NCI-H345 (cell line): ENCODE measurements around the gene CAMKMT.

Source experiments
- DNase-seq: peaks from one replicate; lab custom pipeline; 2025; lab: John Stamatoyannopoulos, UW

CAMKMT gene

GRCh38 chr2:44801841-44802776, 440.4 kb downstream of the CAMKMT start:
- DNase-seq = no peak

- no peak for DNase-seq
Measured at GRCh38 chr2:44802777-44803424, 441.2 kb downstream of the CAMKMT start.

- no peak for DNase-seq
Measured at GRCh38 chr2:44804406-44805265, 442.9 kb downstream of the CAMKMT start.

- no peak for DNase-seq
Measured at GRCh38 chr2:44805401-44806235, 443.9 kb downstream of the CAMKMT start.

- DNase-seq = no peak
Measured at GRCh38 chr2:44807201-44808025, 445.7 kb downstream of the CAMKMT start.

- no peak for DNase-seq
Measured at GRCh38 chr2:44810892-44811530, 449.3 kb downstream of the CAMKMT start.

- no peak for DNase-seq
Measured at GRCh38 chr2:44813165-44813564, 451.4 kb downstream of the CAMKMT start.

GRCh38 chr2:44813658-44814057, 451.9 kb downstream of the CAMKMT start:
- no peak for DNase-seq

GRCh38 chr2:44817256-44817655, 455.5 kb downstream of the CAMKMT start:
- no peak for DNase-seq

- DNase-seq = no peak
Measured at GRCh38 chr2:44817673-44818335, 456.1 kb downstream of the CAMKMT start.

- DNase-seq = no peak
Measured at GRCh38 chr2:44819061-44819460, 457.3 kb downstream of the CAMKMT start.

GRCh38 chr2:44821500-44821899, 459.8 kb downstream of the CAMKMT start:
- DNase-seq = no peak

GRCh38 chr2:44822174-44822573, 460.4 kb downstream of the CAMKMT start:
- no peak for DNase-seq
